RPMI7951 (cell line): Measurements from ENCODE around the gene WDR89. TPM values are rescaled to one million over a fixed set of nuclear protein-coding genes. Genes with fewer than 3 reads are reported as not detected.
"Not testable (repeated sequence)": the region's sequence is repeated elsewhere in the genome, so short reads cannot be mapped to it uniquely, and the experiment has no call there.

ENCODE experiments used
- DNase-seq: peaks from one replicate; pipeline ENCODE4 v3.0.0-alpha.2; 2012; ENCODE audit warnings: low read depth
- total RNA-seq: library from RNA; depleted of rRNA; stranded (reverse); fragments of >200 nt; shearing (Covaris generic); gene quantifications from 2 replicates; pipeline ENCODE4 v1.2.3, GENCODE V29; 2014; rRNA removed

WDR89 gene
- total RNA-seq, 1 experiment from 2014 or later = 9.5 TPM

- no peak for DNase-seq
These were observed 44.5 kb downstream of the WDR89 start for GRCh38 chr14:63596998-63597658.

DNA sequence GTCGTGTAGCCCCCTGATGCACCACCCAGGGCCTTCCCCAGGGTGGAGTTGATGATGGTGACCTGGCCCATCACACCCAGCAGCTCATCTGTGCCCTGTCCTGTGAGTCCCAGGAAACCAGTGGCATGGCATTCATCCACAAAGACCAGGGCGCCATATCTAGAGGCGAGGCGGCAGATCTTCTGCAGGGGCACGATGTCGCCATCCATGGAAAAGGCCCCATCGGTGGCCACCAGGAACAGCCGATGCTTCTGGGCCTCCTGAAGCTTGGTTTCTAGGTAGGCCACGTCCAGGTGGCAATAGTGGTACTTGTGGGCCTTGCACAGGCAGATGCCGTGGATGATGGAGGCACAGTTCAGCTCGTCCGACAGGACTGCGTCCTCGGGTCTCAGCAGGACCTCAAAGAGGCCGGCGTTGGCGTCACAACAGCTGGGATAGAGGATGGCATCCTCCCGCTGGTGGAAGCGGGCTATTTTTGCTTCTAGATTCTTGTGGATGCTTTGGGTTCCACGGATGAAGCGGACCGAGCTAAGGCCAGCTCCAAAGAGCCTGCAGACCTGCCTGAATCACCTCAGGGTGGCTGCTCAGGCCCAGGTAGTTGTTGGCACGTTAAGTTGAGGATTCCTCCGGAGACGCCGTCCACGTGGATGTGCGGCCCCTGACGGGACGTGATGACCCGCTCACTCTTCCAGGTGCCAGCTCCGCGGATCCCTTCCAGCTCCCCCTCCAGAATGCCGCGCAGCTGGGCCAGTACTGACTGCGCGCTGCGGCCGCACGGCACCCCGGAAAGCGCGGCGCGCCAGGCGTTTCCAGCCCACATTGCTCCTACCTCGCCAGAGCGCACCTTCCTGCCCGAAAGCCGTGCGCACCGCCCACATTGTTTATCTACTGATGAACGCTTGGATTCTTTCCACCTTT is 47.0 kb downstream of the WDR89 start:
- no peak for DNase-seq

GRCh38 chr14:63583046-63583445 is 58.6 kb downstream of the WDR89 start:
- not testable (repeated sequence) for DNase-seq

- DNase-seq = no peak
These were observed 60.2 kb downstream of the WDR89 start for GRCh38 chr14:63581491-63581890.

DNA sequence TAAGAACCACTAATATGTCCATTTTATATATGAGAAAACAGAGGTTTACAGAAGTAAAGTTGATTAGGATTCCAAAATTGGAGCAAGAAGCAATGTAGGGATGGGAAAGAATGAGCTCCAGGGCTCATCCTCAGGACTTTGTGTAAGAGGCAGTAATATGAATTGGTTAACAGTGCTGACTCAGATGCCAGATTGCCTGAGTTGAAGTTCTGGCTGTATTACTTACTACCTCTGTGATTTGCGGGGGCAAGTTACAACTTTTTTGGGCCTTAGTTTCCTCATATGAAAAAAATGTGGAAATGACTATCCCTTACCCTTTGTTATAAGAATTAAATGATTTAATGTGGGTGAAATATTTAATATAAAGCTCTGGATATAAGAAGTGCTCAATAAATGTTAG is 63.4 kb downstream of the WDR89 start:
- DNase-seq = no peak

DNA sequence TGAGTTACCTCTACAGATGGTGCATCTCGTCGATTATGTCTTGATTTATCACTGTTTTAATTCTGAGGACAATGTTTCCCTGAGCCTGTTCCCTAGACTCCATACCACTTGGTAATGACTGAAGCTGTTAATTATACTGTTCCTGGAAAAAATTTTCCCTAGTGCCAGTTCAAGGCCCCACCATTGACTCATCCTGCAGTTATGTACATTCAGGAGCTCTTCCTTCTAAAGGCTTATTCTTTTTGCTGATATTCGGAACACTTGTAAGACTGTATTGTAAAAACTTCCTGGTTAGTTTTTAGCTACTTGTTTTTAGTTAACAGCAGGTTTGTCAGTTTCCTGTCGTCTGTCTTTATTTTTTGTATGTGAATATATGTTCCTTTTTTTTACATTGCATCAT is 68.1 kb downstream of the WDR89 start:
- peak; percentile 15 for DNase-seq

DNA sequence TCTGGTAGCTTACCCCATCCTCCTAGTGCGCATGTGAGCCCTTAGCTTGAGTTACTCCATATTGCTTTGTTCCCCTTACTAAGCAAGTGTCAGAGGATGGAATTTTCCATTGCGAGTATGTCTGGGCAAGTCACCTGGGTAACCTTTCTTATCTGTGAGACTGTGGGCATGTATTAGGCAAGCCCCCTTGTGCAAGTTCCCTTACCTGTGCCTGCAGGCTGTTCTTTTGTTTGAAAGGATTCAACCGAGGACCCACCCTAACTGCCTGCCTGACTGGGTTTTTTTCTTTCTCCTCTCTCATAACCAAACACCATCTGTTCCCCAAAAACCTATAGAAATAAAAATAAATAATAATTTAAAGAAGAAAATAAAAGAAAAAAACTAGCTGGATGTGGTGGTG is 76.2 kb downstream of the WDR89 start:
- DNase-seq = no peak

- DNase-seq = no peak
These were observed 77.4 kb downstream of the WDR89 start for GRCh38 chr14:63564318-63564717.

DNA sequence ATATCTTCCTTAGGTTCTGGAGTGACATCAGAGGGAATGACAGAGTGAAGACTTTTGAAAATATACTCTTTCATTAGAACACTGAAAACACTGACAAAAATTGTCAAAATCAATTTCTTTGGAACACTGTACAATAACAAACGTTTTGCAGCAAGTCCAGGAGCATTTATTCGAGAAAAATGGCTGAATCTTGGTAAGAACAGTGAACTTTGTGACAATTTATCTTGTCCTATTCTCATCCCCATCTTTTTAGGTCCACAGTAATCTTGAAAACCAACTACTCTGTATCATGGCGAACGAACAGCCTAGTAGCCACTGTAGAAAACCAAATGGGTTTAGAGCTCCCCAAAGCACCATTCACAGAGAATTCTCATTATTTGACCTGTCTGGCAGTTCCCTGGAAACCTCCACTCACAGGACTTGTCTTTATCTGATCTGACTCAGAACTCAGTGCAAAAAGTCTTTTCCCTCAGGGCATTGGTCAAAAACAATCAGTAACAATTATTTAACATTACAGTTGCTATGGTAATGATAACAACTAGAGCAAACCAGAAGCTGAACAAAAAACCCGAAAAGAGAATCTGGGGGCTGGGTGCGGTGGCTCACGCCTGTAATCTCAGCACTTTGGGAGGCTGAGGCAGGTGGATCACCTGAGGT is 78.2 kb downstream of the WDR89 start:
- DNase-seq = peak; percentile 91

- no peak for DNase-seq
These were observed 79.3 kb downstream of the WDR89 start for GRCh38 chr14:63562405-63562804.

- DNase-seq = no peak
These were observed 86.1 kb downstream of the WDR89 start for GRCh38 chr14:63555572-63555971.

- peak; percentile 56 for DNase-seq
These were observed 90.3 kb downstream of the WDR89 start for GRCh38 chr14:63551332-63551731.

- no peak for DNase-seq
These were observed 93.8 kb downstream of the WDR89 start for GRCh38 chr14:63547798-63548335.

Other genes with a start within 250 kb of the WDR89 start
- gene PPP2R5E, start 98.5 kb downstream of the WDR89 start, total RNA-seq = 17.6 and 21.9 TPM in 2 replicates
- 22.5 and 29.6 TPM in 2 replicates for gene SGPP1, start 86.2 kb upstream of the WDR89 start, total RNA-seq
- gene SYNE2, start 211.1 kb upstream of the WDR89 start, total RNA-seq = 22.2 and 24.2 TPM in 2 replicates